HEK293T (cell line): ENCODE data around the gene TMEM184B.

Experiments
- CTCF ChIA-PET: fragments of 350-600 bp; formaldehyde crosslinking; extraction: SDS; loops from one replicate; lab custom pipeline; 2021; ENCODE audit warnings: antibody characterized with exemption, inconsistent platforms; lab: Yijun Ruan, JAX
- POLR2A ChIA-PET: fragments of 350-600 bp; formaldehyde crosslinking; extraction: SDS; loops from one replicate; lab custom pipeline; 2020; ENCODE audit warnings: antibody characterized with exemption, inconsistent platforms; lab: Yijun Ruan, JAX
- DNase-seq: peaks from one replicate; pipeline ENCODE4 v3.0.0; 2012; ENCODE audit warnings: mixed read lengths; ENCODE audit errors: extremely low spot score
- ARNT ChIP-seq: fragments of 450-650 bp; IDR thresholded peaks from 2 replicates; pipeline ENCODE4 v1.6.1; 2017; ENCODE audit warnings: mild to moderate bottlenecking
- BHLHE40 ChIP-seq: fragments of 450-650 bp; IDR thresholded peaks from 2 replicates; pipeline ENCODE4 v1.6.1; 2016; ENCODE audit warnings: mild to moderate bottlenecking, moderate library complexity, borderline replicate concordance
- CTBP1 ChIP-seq: fragments of 450-650 bp; IDR thresholded peaks from 2 replicates; pipeline ENCODE4 v1.6.1; 2016; ENCODE audit warnings: borderline replicate concordance
- ELF4 ChIP-seq: fragments of 450-650 bp; IDR thresholded peaks from 2 replicates; pipeline ENCODE4 v1.6.1; 2017; ENCODE audit warnings: antibody characterized with exemption
- FOXA1 ChIP-seq: fragments of 450-650 bp; IDR thresholded peaks from 2 replicates; pipeline ENCODE4 v1.6.1; 2016; ENCODE audit warnings: mild to moderate bottlenecking
- FOXK2 ChIP-seq: fragments of 450-650 bp; IDR thresholded peaks from 2 replicates; pipeline ENCODE4 v1.6.1; 2016; ENCODE audit warnings: mild to moderate bottlenecking
- FOXM1 ChIP-seq: fragments of 450-650 bp; IDR thresholded peaks from 2 replicates; pipeline ENCODE4 v1.6.1; 2017; ENCODE audit warnings: mild to moderate bottlenecking, borderline replicate concordance
- HDGF ChIP-seq: fragments of 450-650 bp; IDR thresholded peaks from 2 replicates; pipeline ENCODE4 v1.6.1; 2017; ENCODE audit warnings: antibody characterized with exemption, borderline replicate concordance
- L3MBTL2 ChIP-seq: fragments of 450-650 bp; conservative IDR thresholded peaks from 2 replicates; pipeline ENCODE4 v1.6.1; 2016; ENCODE audit warnings: mild to moderate bottlenecking
- LEF1 ChIP-seq: fragments of 450-650 bp; IDR thresholded peaks from 2 replicates; pipeline ENCODE4 v1.6.1; 2017; ENCODE audit warnings: mild to moderate bottlenecking, borderline replicate concordance
- NFRKB ChIP-seq: fragments of 450-650 bp; IDR thresholded peaks from 2 replicates; pipeline ENCODE4 v1.6.1; 2016; ENCODE audit warnings: mild to moderate bottlenecking, moderate library complexity
- PKNOX1 ChIP-seq: fragments of 450-650 bp; IDR thresholded peaks from 2 replicates; pipeline ENCODE4 v1.6.1; 2016
- SP1 ChIP-seq: fragments of 450-650 bp; IDR thresholded peaks from 2 replicates; pipeline ENCODE4 v1.6.1; 2017
- SUZ12 ChIP-seq: fragments of 450-650 bp; IDR thresholded peaks from 2 replicates; pipeline ENCODE4 v1.6.1; 2016; ENCODE audit warnings: mild to moderate bottlenecking
- TARDBP ChIP-seq: fragments of 450-650 bp; IDR thresholded peaks from 2 replicates; pipeline ENCODE4 v1.6.1; 2016
- ZNF384 ChIP-seq: fragments of 450-650 bp; IDR thresholded peaks from 2 replicates; pipeline ENCODE4 v1.6.1; 2016

TMEM184B gene

GRCh38 chr22:38221908-38222796 is 50.7 kb downstream of the TMEM184B start:
- TF ChIP-seq LEF1 (no peak), SP1 (no peak), FOXA1 (no peak), TARDBP (no peak), NFRKB (no peak), CTBP1 (no peak), PKNOX1 (no peak), ELF4 (no peak), HDGF (no peak)
- POLR2A ChIA-PET = no interaction called here
- no peak for DNase-seq
- CTCF ChIA-PET = interaction anchor here (0.6 to 1.1 kb wide), 3 partner anchors 10 to 107 kb away, joined by 3 read pairs; no protein-coding TSS in a partner anchor

- TF ChIP-seq ELF4 = no peak
- no peak for TF ChIP-seq FOXK2
- TF ChIP-seq PKNOX1 = no peak
- TF ChIP-seq ARNT = no peak
- no peak for TF ChIP-seq FOXA1
- no peak for TF ChIP-seq CTBP1
- TF ChIP-seq SP1 = no peak
- no peak for TF ChIP-seq ZNF384
- no peak for TF ChIP-seq BHLHE40
- TF ChIP-seq L3MBTL2 = no peak
- no peak for TF ChIP-seq FOXM1
- TF ChIP-seq TARDBP = no peak
- TF ChIP-seq SUZ12 = no peak
- TF ChIP-seq HDGF = no peak
- TF ChIP-seq NFRKB = no peak
- TF ChIP-seq LEF1 = no peak
- no peak for DNase-seq
- POLR2A ChIA-PET = no interaction called here
- CTCF ChIA-PET = interaction anchor here (0.6 to 1.1 kb wide), 2 partner anchors 13 to 106 kb away, joined by 3 read pairs; no protein-coding TSS in a partner anchor
These were observed 51.4 kb downstream of the TMEM184B start for GRCh38 chr22:38221407-38221806.

- ChIA-PET CTCF (interaction anchor here (0.6 kb wide), 1 partner anchor 14 kb away, joined by 3 read pairs; no protein-coding TSS in a partner anchor), POLR2A (no interaction called here)
- DNase-seq = no peak
- no peak for TF ChIP-seq NFRKB
- TF ChIP-seq HDGF = no peak
- no peak for TF ChIP-seq L3MBTL2
These were observed 52.0 kb downstream of the TMEM184B start for GRCh38 chr22:38220653-38221386.

GRCh38 chr22:38220163-38220562 is 52.6 kb downstream of the TMEM184B start:
- no peak for DNase-seq
- POLR2A ChIA-PET = no interaction called here
- CTCF ChIA-PET = no interaction called here
- TF ChIP-seq NFRKB = no peak
- no peak for TF ChIP-seq CTBP1
- TF ChIP-seq L3MBTL2 = no peak
- no peak for TF ChIP-seq BHLHE40
- TF ChIP-seq PKNOX1 = no peak
- no peak for TF ChIP-seq FOXM1
- TF ChIP-seq ARNT = no peak
- no peak for TF ChIP-seq SP1
- no peak for TF ChIP-seq ELF4
- no peak for TF ChIP-seq SUZ12
- no peak for TF ChIP-seq FOXA1
- TF ChIP-seq FOXK2 = no peak

- DNase-seq = no peak
- ChIA-PET CTCF (interaction anchor here (0.5 to 1.0 kb wide), 2 partner anchors 67 to 105 kb away, joined by 3 read pairs; no protein-coding TSS in a partner anchor), POLR2A (interaction anchor here (0.6 kb wide), 1 partner anchor 136 kb away, joined by 3 read pairs; no protein-coding TSS in a partner anchor)
- TF ChIP-seq FOXA1 = no peak
- no peak for TF ChIP-seq PKNOX1
These were observed 53.2 kb downstream of the TMEM184B start for GRCh38 chr22:38219632-38220031.
